GM19463 (cell line): ENCODE data around the gene NBPF9.
"Not testable (repeated sequence)": the region's sequence is repeated elsewhere in the genome, so short reads cannot be mapped to it uniquely, and the experiment has no call there.

Experiments
- ATAC-seq: cut with Tn5 transposase; IDR thresholded peaks from one replicate; pipeline ENCODE4 v1.9.1; 2021; ENCODE audit warnings: mild to moderate bottlenecking, moderate library complexity; ENCODE audit not compliant: unreplicated experiment

The NBPF9 gene

GRCh38 chr1:149016626-149017025 is 86.7 kb downstream of the NBPF9 start:
- ATAC-seq, result not testable (repeated sequence)

GRCh38 chr1:149015522-149015921 is 87.8 kb downstream of the NBPF9 start:
- not testable (repeated sequence) for ATAC-seq

GRCh38 chr1:149013513-149013912 is 89.8 kb downstream of the NBPF9 start:
- not testable (repeated sequence) for ATAC-seq

- ATAC-seq, result not testable (repeated sequence)
Measured at GRCh38 chr1:149012599-149012998, 90.8 kb downstream of the NBPF9 start.

GRCh38 chr1:149009761-149010160 is 93.6 kb downstream of the NBPF9 start:
- not testable (repeated sequence) for ATAC-seq

- ATAC-seq, result not testable (repeated sequence)
Measured at GRCh38 chr1:149008769-149009168, 94.6 kb downstream of the NBPF9 start.

- ATAC-seq, result not testable (repeated sequence)
Measured at GRCh38 chr1:149008326-149008725, 95.0 kb downstream of the NBPF9 start.
